H9 (cell line): ENCODE data around the gene SPAM1. TPM values are rescaled to one million over a fixed set of nuclear protein-coding genes. Genes with fewer than 3 reads are reported as not detected.

Experiments
- DNase-seq: peaks from one replicate; pipeline ENCODE4 v3.0.0-alpha.2; 2017
- H2AFZ ChIP-seq: one replicate; pipeline ENCODE4 v1.6.1; 2013; ENCODE audit warnings: mild to moderate bottlenecking, low read length, control low read depth, moderate library complexity
- H2AK5ac ChIP-seq: 2 replicates; pipeline ENCODE4 v1.6.1; 2013; ENCODE audit warnings: low read length, control low read depth, mixed read lengths; ENCODE audit not compliant: insufficient read length
- H2BK120ac ChIP-seq: one replicate; pipeline ENCODE4 v1.6.1; 2013; ENCODE audit warnings: low read depth, mild to moderate bottlenecking, low read length, control low read depth, inconsistent platforms; ENCODE audit not compliant: poor library complexity, severe bottlenecking
- H2BK12ac ChIP-seq: 2 replicates; pipeline ENCODE4 v1.6.1; 2013; ENCODE audit warnings: low read length, control low read depth, mixed read lengths, low read depth; ENCODE audit not compliant: insufficient read length
- H2BK15ac ChIP-seq: 2 replicates; pipeline ENCODE4 v1.6.1; 2013; ENCODE audit warnings: low read depth, low read length, control low read depth
- H2BK20ac ChIP-seq: one replicate; pipeline ENCODE4 v1.6.1; 2013; ENCODE audit warnings: low read depth, mild to moderate bottlenecking, low read length, control low read depth, inconsistent platforms; ENCODE audit not compliant: poor library complexity, severe bottlenecking
- H2BK5ac ChIP-seq: 2 replicates; pipeline ENCODE4 v1.6.1; 2013; ENCODE audit warnings: low read length, control low read depth, mixed read lengths; ENCODE audit not compliant: insufficient read length
- H3K14ac ChIP-seq: 2 replicates; pipeline ENCODE4 v1.6.1; 2013; ENCODE audit warnings: low read length, control low read depth; ENCODE audit not compliant: insufficient read depth
- H3K18ac ChIP-seq: 2 replicates; pipeline ENCODE4 v1.6.1; 2013; ENCODE audit warnings: low read depth, mild to moderate bottlenecking, mixed read lengths, low read length, control low read depth; ENCODE audit not compliant: insufficient read length
- H3K23ac ChIP-seq: 2 replicates; pipeline ENCODE4 v1.6.1; 2013; ENCODE audit warnings: low read length, control low read depth, mixed read lengths, low read depth; ENCODE audit not compliant: insufficient read length
- H3K23me2 ChIP-seq: 2 replicates; pipeline ENCODE4 v1.6.1; 2013; ENCODE audit warnings: low read depth, mild to moderate bottlenecking, mixed read lengths, low read length, control low read depth; ENCODE audit not compliant: insufficient read length, poor library complexity, severe bottlenecking
- H3K27ac ChIP-seq: 2 replicates; pipeline ENCODE4 v1.5.1; 2013; ENCODE audit warnings: low read length, control low read depth, mixed read lengths, low read depth; ENCODE audit not compliant: insufficient read length
- H3K27me3 ChIP-seq: 2 replicates; pipeline ENCODE4 v1.6.1; 2013; ENCODE audit warnings: low read length, control low read depth, inconsistent platforms; ENCODE audit not compliant: insufficient read depth
- H3K4ac ChIP-seq: 2 replicates; pipeline ENCODE4 v1.6.1; 2013; ENCODE audit warnings: low read depth, mild to moderate bottlenecking, control low read depth, inconsistent platforms, low read length, moderate library complexity
- H3K4me1 ChIP-seq: 2 replicates; pipeline ENCODE4 v1.6.1; 2013; ENCODE audit warnings: low read length, control low read depth, inconsistent platforms; ENCODE audit not compliant: insufficient read depth
- H3K4me2 ChIP-seq: 2 replicates; pipeline ENCODE4 v1.6.1; 2013; ENCODE audit warnings: low read length, control low read depth, mixed read lengths; ENCODE audit not compliant: insufficient read length, insufficient read depth
- H3K56ac ChIP-seq: 2 replicates; pipeline ENCODE4 v1.6.1; 2013; ENCODE audit warnings: low read depth, mild to moderate bottlenecking, mixed read lengths, low read length, control low read depth; ENCODE audit not compliant: insufficient read length
- H3K79me1 ChIP-seq: 2 replicates; pipeline ENCODE4 v1.6.1; 2013; ENCODE audit warnings: low read depth, mild to moderate bottlenecking, moderate library complexity, low read length, control low read depth, inconsistent platforms; ENCODE audit not compliant: insufficient read depth, poor library complexity, severe bottlenecking
- H3K79me2 ChIP-seq: 2 replicates; pipeline ENCODE4 v1.6.1; 2013; ENCODE audit warnings: low read length, control low read depth, inconsistent platforms; ENCODE audit not compliant: insufficient read depth
- H3K9ac ChIP-seq: 2 replicates; pipeline ENCODE4 v1.6.1; 2013; ENCODE audit warnings: low read length, control low read depth, mixed read lengths; ENCODE audit not compliant: insufficient read length; ENCODE audit errors: extremely low read depth
- H3K9me3 ChIP-seq: one replicate; pipeline ENCODE4 v1.6.1; 2013; ENCODE audit warnings: low read depth, low read length, inconsistent platforms; ENCODE audit not compliant: control insufficient read depth
- H3T11ph ChIP-seq: one replicate; pipeline ENCODE4 v1.6.1; 2013; ENCODE audit warnings: mild to moderate bottlenecking, low read length, control low read depth, inconsistent platforms
- H4K20me1 ChIP-seq: one replicate; pipeline ENCODE4 v1.6.1; 2013; ENCODE audit not compliant: control insufficient read depth, insufficient read length, insufficient read depth
- H4K5ac ChIP-seq: 2 replicates; pipeline ENCODE4 v1.6.1; 2013; ENCODE audit warnings: low read depth, mild to moderate bottlenecking, mixed read lengths, low read length, control low read depth; ENCODE audit not compliant: insufficient read length
- H4K8ac ChIP-seq: replicated peaks from 2 replicates; pipeline ENCODE4 v1.6.1; 2013; ENCODE audit warnings: low read length, control low read depth, mixed read lengths, low read depth; ENCODE audit not compliant: insufficient read length
- H4K91ac ChIP-seq: 2 replicates; pipeline ENCODE4 v1.6.1; 2013; ENCODE audit warnings: low read depth, mild to moderate bottlenecking, moderate library complexity, mixed read lengths, low read length, control low read depth; ENCODE audit not compliant: insufficient read length
- H3K27ac Mint-ChIP-seq, 3 experiments: 2 replicates in 2 of 3; 3 replicates in 1 of 3; pipeline ENCODE4 v1.8.0; 2020 to 2021; ENCODE audit warnings: mixed read lengths in 3 of 3, mild to moderate bottlenecking in 1 of 3, moderate library complexity in 1 of 3
- H3K27me3 Mint-ChIP-seq: 2 replicates; pipeline ENCODE4 v1.8.0; 2021; ENCODE audit warnings: low read depth, mild to moderate bottlenecking, moderate library complexity, mixed read lengths
- H3K36me3 Mint-ChIP-seq, 3 experiments: 2 replicates in 2 of 3; 3 replicates in 1 of 3; pipeline ENCODE4 v1.8.0; 2020 to 2021; ENCODE audit warnings: low read depth in 3 of 3, mixed read lengths in 3 of 3; ENCODE audit not compliant: insufficient read depth in 1 of 3
- H3K4me1 Mint-ChIP-seq, 2 experiments: 2 replicates each; pipeline ENCODE4 v1.8.0; 2020; ENCODE audit warnings: mixed read lengths in 2 of 2
- H3K4me3 Mint-ChIP-seq, 2 experiments: 2 replicates in 1 of 2; 3 replicates in 1 of 2; pipeline ENCODE4 v1.8.0; 2020 to 2021; ENCODE audit warnings: mild to moderate bottlenecking in 2 of 2, mixed read lengths in 2 of 2, moderate library complexity in 1 of 2
- H3K9me3 Mint-ChIP-seq, 2 experiments: 2 replicates in 1 of 2; 3 replicates in 1 of 2; pipeline ENCODE4 v1.8.0; 2020; ENCODE audit warnings: mild to moderate bottlenecking in 2 of 2, mixed read lengths in 2 of 2, moderate library complexity in 1 of 2
- WGBS: extraction: QIAGEN DNeasy Blood & Tissue Kit; methylation state at CpG from one replicate; pipeline ENCODE4 v1.1.7; 2013; ENCODE audit warnings: missing lambda C conversion rate, low lambda C conversion rate, mixed read lengths; ENCODE audit not compliant: insufficient read length; ENCODE audit errors: extremely low coverage; 5-methylcytosine and 5-hydroxymethylcytosine counted together
- total RNA-seq: library from RNA; stranded (reverse); gene quantifications from 2 replicates; pipeline ENCODE4 v1.2.1, GENCODE V29; 2021
- TF ChIP-seq, protein P1 (sequence below): fragments of 200-600 bp; sonication (generic); conservative IDR thresholded peaks from 3 replicates; pipeline ENCODE4 v1.8.0; 2021; ENCODE audit warnings: antibody characterized with exemption, mild to moderate bottlenecking

Gene SPAM1
- total RNA-seq, 1 experiment from 2014 or later, result not detected

DNA sequence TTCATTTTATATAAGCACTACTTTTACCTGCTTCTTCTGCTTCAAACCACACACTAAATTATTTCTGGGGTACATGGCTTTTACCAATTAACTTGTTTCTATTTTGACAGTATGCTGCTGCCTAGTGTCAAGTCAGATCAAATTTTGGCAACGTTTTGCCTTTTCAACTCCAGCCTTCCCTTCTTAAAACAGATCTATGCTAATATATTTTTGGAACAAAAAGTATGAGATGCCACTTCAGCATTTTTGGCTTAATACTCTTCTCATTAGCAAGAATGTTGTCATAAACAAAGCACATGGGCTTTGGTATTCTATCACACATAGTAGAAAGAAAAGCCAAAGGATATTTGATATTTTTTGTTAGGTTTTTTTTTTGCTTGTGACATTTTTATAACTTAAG is 47.8 kb downstream of the SPAM1 start:
- no peaks in the 10 kb centered on the region; the same call in 1 of the 2 replicates for H3K27me3 ChIP-seq
- H2BK20ac ChIP-seq, result no peak overlapping the region
- no peak overlapping the region for H4K5ac ChIP-seq
- no peak overlapping the region for H3K4ac ChIP-seq
- H3K14ac ChIP-seq, result no peak overlapping the region
- H2AK5ac ChIP-seq, result no peak overlapping the region
- H3K4me2 ChIP-seq, result no peak overlapping the region
- TF ChIP-seq, protein P1, sequence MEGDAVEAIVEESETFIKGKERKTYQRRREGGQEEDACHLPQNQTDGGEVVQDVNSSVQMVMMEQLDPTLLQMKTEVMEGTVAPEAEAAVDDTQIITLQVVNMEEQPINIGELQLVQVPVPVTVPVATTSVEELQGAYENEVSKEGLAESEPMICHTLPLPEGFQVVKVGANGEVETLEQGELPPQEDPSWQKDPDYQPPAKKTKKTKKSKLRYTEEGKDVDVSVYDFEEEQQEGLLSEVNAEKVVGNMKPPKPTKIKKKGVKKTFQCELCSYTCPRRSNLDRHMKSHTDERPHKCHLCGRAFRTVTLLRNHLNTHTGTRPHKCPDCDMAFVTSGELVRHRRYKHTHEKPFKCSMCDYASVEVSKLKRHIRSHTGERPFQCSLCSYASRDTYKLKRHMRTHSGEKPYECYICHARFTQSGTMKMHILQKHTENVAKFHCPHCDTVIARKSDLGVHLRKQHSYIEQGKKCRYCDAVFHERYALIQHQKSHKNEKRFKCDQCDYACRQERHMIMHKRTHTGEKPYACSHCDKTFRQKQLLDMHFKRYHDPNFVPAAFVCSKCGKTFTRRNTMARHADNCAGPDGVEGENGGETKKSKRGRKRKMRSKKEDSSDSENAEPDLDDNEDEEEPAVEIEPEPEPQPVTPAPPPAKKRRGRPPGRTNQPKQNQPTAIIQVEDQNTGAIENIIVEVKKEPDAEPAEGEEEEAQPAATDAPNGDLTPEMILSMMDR, result no peak
- no peaks in the 10 kb centered on the region for H3K79me1 ChIP-seq
- no peaks in the 10 kb centered on the region for H3K79me2 ChIP-seq
- H2AFZ ChIP-seq, result no peak overlapping the region
- Mint-ChIP-seq H3K4me3 (no peak overlapping the region), H3K9me3 (no peaks in the 10 kb centered on the region; a peak in 1 of 5 replicates), H3K4me1 (peaks cover 12 to 17% of the 10 kb centered on the region in 2 experiments), H3K27me3 (no peaks in the 10 kb centered on the region), H3K27ac (no peak overlapping the region), H3K36me3 (no peaks in the 10 kb centered on the region)
- no peaks in the 10 kb centered on the region for H3K23me2 ChIP-seq
- H3T11ph ChIP-seq, result no peak overlapping the region
- H4K20me1 ChIP-seq, result no peaks in the 10 kb centered on the region
- H3K9me3 ChIP-seq, result no peaks in the 10 kb centered on the region
- H2BK15ac ChIP-seq, result no peak overlapping the region
- no peak overlapping the region for H3K9ac ChIP-seq
- H2BK5ac ChIP-seq, result no peak overlapping the region
- H3K27ac ChIP-seq, result no peak overlapping the region
- no peak overlapping the region for H4K8ac ChIP-seq
- H4K91ac ChIP-seq, result no peak overlapping the region
- no peak overlapping the region for H3K18ac ChIP-seq
- no peak overlapping the region for H3K23ac ChIP-seq
- DNase-seq, result no peak
- no peak overlapping the region for H2BK120ac ChIP-seq
- H3K56ac ChIP-seq, result no peak overlapping the region
- 0 out of 2 replicates have a peak, but pooled peaks cover 5% of the 10 kb centered on the region for H3K4me1 ChIP-seq
- WGBS, result no CpG with 5 or more reads among the region's 1 CpG
- H2BK12ac ChIP-seq, result no peak overlapping the region
